Astrocyte (in vitro differentiated cells and primary cell): Measurements from ENCODE around the gene CST3.

Source experiments
- CTCF ChIP-seq: IDR thresholded peaks from 2 replicates; pipeline ENCODE4 v1.5.1; 2011; ENCODE audit warnings: low read depth, mild to moderate bottlenecking, inconsistent platforms, low read length, moderate library complexity; ENCODE audit not compliant: insufficient read depth
- EZH2 ChIP-seq: IDR thresholded peaks from 2 replicates; pipeline ENCODE4 v1.6.1; 2012; ENCODE audit warnings: mild to moderate bottlenecking, low read length, inconsistent platforms; ENCODE audit not compliant: insufficient read depth

- TF ChIP-seq CTCF, result no peak
- TF ChIP-seq EZH2, result no peak
Measured at GRCh38 chr20:23654000-23654399, 16.2 kb upstream of the CST3 start.
